HFFc6 (cell line): ENCODE data around the gene TMEM132D. TPM values are rescaled to one million over a fixed set of nuclear protein-coding genes. Genes with fewer than 3 reads are reported as not detected.

Source experiments
- DNase-seq: peaks from one replicate; pipeline ENCODE4 v3.0.0-alpha.2; 2018
- H3K27ac Mint-ChIP-seq: 2 replicates; pipeline ENCODE4 v1.8.0; 2020; ENCODE audit warnings: mild to moderate bottlenecking, mixed read lengths
- H3K27me3 Mint-ChIP-seq: 2 replicates; pipeline ENCODE4 v1.8.0; 2021; ENCODE audit warnings: mild to moderate bottlenecking, moderate library complexity, mixed read lengths; ENCODE audit not compliant: insufficient read depth
- H3K36me3 Mint-ChIP-seq: 2 replicates; pipeline ENCODE4 v1.8.0; 2021; ENCODE audit warnings: low read depth, mixed read lengths
- H3K4me1 Mint-ChIP-seq: 2 replicates; pipeline ENCODE4 v1.8.0; 2020; ENCODE audit warnings: low read depth, mixed read lengths
- H3K4me3 Mint-ChIP-seq: 2 replicates; pipeline ENCODE4 v1.8.0; 2020; ENCODE audit warnings: mild to moderate bottlenecking, moderate library complexity, mixed read lengths
- H3K9me3 Mint-ChIP-seq: 2 replicates; pipeline ENCODE4 v1.8.0; 2020; ENCODE audit warnings: mild to moderate bottlenecking, mixed read lengths
- total RNA-seq, 6 experiments: library from RNA; stranded (reverse); fragmentation: NEBNext Ultra II Directional; extraction: Animal tissue kit (Norgen Biotek cat#: 25700); gene quantifications; 2 replicates in 1 of 6; 3 replicates in 5 of 6; pipeline ENCODE4 v1.2.3, GENCODE V29; 2021
- TF ChIP-seq, protein P1 (sequence below): fragments of 200-600 bp; sonication (generic); IDR thresholded peaks from 2 replicates; pipeline ENCODE4 v1.5.0; 2021; ENCODE audit warnings: antibody characterized with exemption, mild to moderate bottlenecking

TMEM132D gene
- total RNA-seq, 6 experiments from 2014 or later, result not detected

DNA sequence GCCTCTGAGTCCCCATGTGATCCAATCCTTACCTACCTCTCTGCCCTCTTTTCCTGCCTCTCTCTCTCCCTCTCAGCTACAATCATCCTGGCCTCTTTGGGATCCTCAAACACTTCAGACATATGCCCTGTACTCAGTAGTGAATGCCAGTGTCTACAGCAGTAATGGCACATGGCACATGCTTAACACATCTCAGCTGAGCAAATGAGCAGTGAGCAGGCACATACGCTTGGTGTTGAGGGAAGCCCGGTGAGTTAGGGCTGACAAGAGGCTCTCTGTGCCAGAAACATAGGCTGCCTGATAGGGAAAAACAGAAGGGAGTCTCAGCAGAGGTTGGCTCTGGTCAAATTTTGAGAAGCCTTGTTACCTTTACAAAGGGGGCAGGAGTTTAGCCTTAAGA lies 409.1 kb downstream of the TMEM132D start:
- DNase-seq, result no peak
- Mint-ChIP-seq H3K4me1 (no peaks in the 10 kb centered on the region), H3K36me3 (peaks cover 5% of the 10 kb centered on the region), H3K27me3 (no peaks in the 10 kb centered on the region; the same call in 1 of the 2 replicates), H3K9me3 (peaks cover 61% of the 10 kb centered on the region), H3K27ac (no peak overlapping the region), H3K4me3 (no peak overlapping the region)
- TF ChIP-seq, protein P1, sequence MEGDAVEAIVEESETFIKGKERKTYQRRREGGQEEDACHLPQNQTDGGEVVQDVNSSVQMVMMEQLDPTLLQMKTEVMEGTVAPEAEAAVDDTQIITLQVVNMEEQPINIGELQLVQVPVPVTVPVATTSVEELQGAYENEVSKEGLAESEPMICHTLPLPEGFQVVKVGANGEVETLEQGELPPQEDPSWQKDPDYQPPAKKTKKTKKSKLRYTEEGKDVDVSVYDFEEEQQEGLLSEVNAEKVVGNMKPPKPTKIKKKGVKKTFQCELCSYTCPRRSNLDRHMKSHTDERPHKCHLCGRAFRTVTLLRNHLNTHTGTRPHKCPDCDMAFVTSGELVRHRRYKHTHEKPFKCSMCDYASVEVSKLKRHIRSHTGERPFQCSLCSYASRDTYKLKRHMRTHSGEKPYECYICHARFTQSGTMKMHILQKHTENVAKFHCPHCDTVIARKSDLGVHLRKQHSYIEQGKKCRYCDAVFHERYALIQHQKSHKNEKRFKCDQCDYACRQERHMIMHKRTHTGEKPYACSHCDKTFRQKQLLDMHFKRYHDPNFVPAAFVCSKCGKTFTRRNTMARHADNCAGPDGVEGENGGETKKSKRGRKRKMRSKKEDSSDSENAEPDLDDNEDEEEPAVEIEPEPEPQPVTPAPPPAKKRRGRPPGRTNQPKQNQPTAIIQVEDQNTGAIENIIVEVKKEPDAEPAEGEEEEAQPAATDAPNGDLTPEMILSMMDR, result no peak

DNA sequence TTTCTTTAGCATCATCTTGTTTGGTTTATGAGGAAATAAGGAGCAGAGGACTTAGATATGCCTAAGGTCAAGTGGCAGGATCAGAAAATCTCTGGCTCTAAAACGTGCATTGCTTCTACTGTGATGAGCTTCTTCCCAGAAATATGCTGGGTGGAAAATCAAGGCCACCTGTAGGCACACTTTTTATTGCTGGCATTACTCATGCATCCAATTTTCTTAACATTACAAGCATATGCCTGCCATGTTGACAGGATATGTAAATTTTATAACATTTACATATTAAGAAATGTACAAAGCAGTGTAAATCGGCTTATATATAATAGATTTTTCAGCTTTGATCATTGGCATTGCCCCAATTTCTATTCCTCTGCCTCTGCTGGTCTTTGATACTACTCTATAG lies 409.6 kb downstream of the TMEM132D start:
- no peak for DNase-seq
- Mint-ChIP-seq H3K27me3 (no peaks in the 10 kb centered on the region; the same call in 1 of the 2 replicates), H3K9me3 (peaks cover 59% of the 10 kb centered on the region), H3K4me3 (no peak overlapping the region), H3K4me1 (no peaks in the 10 kb centered on the region), H3K36me3 (peaks cover 5% of the 10 kb centered on the region), H3K27ac (no peak overlapping the region)
- TF ChIP-seq, protein P1, result no peak

DNA sequence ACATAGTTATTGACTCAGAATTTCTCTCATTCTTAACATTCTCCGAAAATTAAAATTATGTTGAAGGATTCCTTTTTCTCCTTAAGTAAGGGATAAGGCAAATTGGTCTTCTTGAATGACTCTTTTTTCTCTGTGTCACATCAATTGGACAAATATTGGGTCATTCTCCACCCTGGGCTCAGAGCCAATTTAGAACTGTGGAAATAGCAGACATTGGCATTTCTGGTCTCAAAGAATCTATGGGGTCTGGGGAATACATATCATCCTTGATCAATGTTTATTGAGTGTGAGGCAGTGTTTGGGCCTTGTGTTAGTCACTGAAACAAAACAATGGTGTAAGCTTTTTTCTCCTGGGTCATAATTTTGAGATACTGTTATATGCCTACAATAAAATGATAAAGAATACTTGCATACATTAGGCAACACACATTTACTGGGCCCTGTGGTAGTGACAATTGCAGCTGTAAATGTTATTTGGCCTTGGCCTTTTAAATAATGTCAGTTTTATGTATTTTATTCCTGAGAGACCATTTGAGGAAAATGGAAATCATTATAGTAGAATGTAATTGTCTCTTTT lies 414.6 kb downstream of the TMEM132D start:
- Mint-ChIP-seq H3K4me1 (no peaks in the 10 kb centered on the region), H3K27me3 (no peaks in the 10 kb centered on the region), H3K36me3 (peaks cover 5% of the 10 kb centered on the region), H3K9me3 (peaks cover 56% of the 10 kb centered on the region), H3K4me3 (no peak overlapping the region), H3K27ac (no peak overlapping the region)
- TF ChIP-seq, protein P1, result no peak
- no peak for DNase-seq

DNA sequence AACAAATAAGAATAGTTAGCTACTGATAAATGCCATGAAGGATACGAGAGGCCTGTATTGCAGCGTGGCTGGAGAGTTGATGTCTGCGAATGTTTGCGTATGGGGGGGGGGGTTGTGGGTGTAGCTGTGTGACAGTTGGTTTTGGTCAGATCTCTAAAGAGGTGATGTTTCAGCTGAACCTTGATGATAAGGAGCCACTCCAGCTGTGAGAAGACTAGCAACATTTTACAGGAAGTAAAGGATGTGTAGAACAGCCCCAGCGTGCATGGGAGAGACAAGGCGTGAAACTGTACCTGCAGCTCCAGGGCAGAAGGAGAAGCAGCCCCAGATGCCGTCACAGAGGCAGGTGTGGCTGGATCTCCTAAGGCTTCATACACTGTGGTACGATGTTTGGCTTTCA lies 416.9 kb downstream of the TMEM132D start:
- H3K27me3 Mint-ChIP-seq, result no peaks in the 10 kb centered on the region
- H3K4me3 Mint-ChIP-seq, result no peak overlapping the region
- H3K9me3 Mint-ChIP-seq, result peaks cover 43% of the 10 kb centered on the region
- no peak overlapping the region for H3K27ac Mint-ChIP-seq
- DNase-seq, result no peak
- H3K4me1 Mint-ChIP-seq, result no peaks in the 10 kb centered on the region
- TF ChIP-seq, protein P1, result no peak
- H3K36me3 Mint-ChIP-seq, result peaks cover 5% of the 10 kb centered on the region

DNA sequence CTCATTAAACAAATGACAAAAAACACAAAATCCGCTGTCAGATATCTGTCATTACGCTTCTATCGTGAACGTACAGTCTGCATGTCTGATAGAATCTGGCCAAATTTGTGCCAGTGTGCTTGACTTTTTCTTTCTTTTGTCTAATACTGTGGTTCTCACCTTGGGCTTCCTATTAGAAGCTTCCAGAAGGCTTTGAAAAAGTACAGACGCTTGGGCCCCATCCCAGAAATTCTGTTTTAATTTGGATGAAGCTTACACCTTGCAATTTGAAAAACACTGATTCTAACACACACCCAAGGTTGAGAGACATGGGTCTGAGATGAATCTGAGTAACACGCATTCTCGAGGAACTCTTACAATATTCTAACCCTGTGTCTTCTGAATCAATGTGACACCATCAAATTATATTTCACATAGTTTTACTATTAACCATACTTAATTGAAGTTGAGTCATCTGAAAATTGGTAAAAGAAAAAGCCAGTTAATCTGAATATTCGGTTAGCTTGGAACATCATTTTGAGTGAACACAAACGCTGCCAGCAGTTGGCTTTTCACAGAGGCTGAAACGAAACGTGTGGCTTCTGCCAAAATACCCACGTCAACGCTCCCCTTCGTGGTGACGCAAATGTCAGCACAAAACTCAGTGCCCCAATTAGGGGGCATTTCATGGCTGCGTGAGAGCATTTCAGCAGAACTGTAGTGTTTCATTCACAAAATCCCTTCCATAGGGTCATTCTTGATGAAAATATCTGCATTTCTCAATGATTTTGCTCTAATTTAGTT lies 420.5 kb downstream of the TMEM132D start:
- Mint-ChIP-seq H3K27ac (no peak overlapping the region), H3K27me3 (no peaks in the 10 kb centered on the region), H3K9me3 (peaks cover 48% of the 10 kb centered on the region), H3K4me1 (no peaks in the 10 kb centered on the region), H3K4me3 (no peak overlapping the region), H3K36me3 (peaks cover 5% of the 10 kb centered on the region)
- no peak for DNase-seq
- TF ChIP-seq, protein P1, result no peak
